Neuronal stem cell (in vitro differentiated cells): Measurements from ENCODE around the gene C4orf50.
A peak's percentile ranks its signal among the peaks of the same experiment; 100 is the strongest.

Source experiments
- DNase-seq: peaks from one replicate; pipeline ENCODE4 v3.0.0-alpha.2; 2013; ENCODE audit warnings: low spot score
- H2AFZ ChIP-seq: one replicate; pipeline ENCODE4 v1.6.1; 2013; ENCODE audit warnings: mild to moderate bottlenecking, low read length, inconsistent platforms
- H2AK5ac ChIP-seq: 2 replicates; pipeline ENCODE4 v1.6.1; 2013; ENCODE audit warnings: low read depth, mild to moderate bottlenecking, inconsistent platforms, low read length, moderate library complexity, mixed read lengths
- H2BK120ac ChIP-seq: 2 replicates; pipeline ENCODE4 v1.6.1; 2013; ENCODE audit warnings: low read depth, mild to moderate bottlenecking, inconsistent platforms, low read length, moderate library complexity, mixed read lengths
- H2BK12ac ChIP-seq: one replicate; pipeline ENCODE4 v1.6.1; 2013; ENCODE audit warnings: low read length, inconsistent platforms
- H2BK15ac ChIP-seq: 2 replicates; pipeline ENCODE4 v1.6.1; 2013; ENCODE audit warnings: mild to moderate bottlenecking, low read length, inconsistent platforms, mixed read lengths
- H2BK5ac ChIP-seq: one replicate; pipeline ENCODE4 v1.6.1; 2013; ENCODE audit warnings: inconsistent platforms, mild to moderate bottlenecking, low read length, moderate library complexity
- H3K14ac ChIP-seq: one replicate; pipeline ENCODE4 v1.6.1; 2013; ENCODE audit warnings: low read length, inconsistent platforms
- H3K18ac ChIP-seq: 2 replicates; pipeline ENCODE4 v1.6.1; 2013; ENCODE audit warnings: low read length, inconsistent platforms
- H3K23ac ChIP-seq: 2 replicates; pipeline ENCODE4 v1.6.1; 2013; ENCODE audit warnings: low read depth, mild to moderate bottlenecking, mixed read lengths, low read length, inconsistent platforms; ENCODE audit not compliant: poor library complexity
- H3K27ac ChIP-seq: replicated peaks from 3 replicates; pipeline ENCODE4 v1.5.1; 2013; ENCODE audit warnings: low read length, inconsistent platforms
- H3K27me3 ChIP-seq, 3 experiments: 2 replicates each; pipeline ENCODE4 v1.6.1; 2013; ENCODE audit warnings: low read length in 3 of 3, mild to moderate bottlenecking in 2 of 3, inconsistent platforms in 1 of 3, low read depth in 1 of 3, mixed read lengths in 1 of 3, moderate library complexity in 1 of 3; ENCODE audit not compliant: control insufficient read depth in 3 of 3, insufficient read depth in 3 of 3
- H3K36me3 ChIP-seq, 2 donors: replicated peaks in 1 of 2; 2 replicates each; pipeline ENCODE4 v1.6.1; 2013; ENCODE audit warnings: low read length in 2 of 2; ENCODE audit not compliant: control insufficient read depth in 2 of 2, insufficient read depth in 2 of 2
- H3K4ac ChIP-seq: 2 replicates; pipeline ENCODE4 v1.6.1; 2013; ENCODE audit warnings: inconsistent platforms, mild to moderate bottlenecking, low read length, moderate library complexity
- H3K4me1 ChIP-seq, 2 donors: 1 replicate in 1 of 2; 2 replicates in 1 of 2; pipeline ENCODE4 v1.6.1; 2013; ENCODE audit warnings: low read length in 2 of 2, low read depth in 1 of 2; ENCODE audit not compliant: control insufficient read depth in 2 of 2, insufficient read depth in 1 of 2
- H3K4me2 ChIP-seq: one replicate; pipeline ENCODE4 v1.6.1; 2013; ENCODE audit warnings: mild to moderate bottlenecking, low read length, inconsistent platforms; ENCODE audit not compliant: insufficient read depth, poor library complexity, severe bottlenecking
- H3K4me3 ChIP-seq, 2 donors: 2 replicates each; pipeline ENCODE4 v1.5.1; 2013; ENCODE audit warnings: low read length in 2 of 2, mild to moderate bottlenecking in 2 of 2, inconsistent platforms in 1 of 2, moderate library complexity in 1 of 2
- H3K79me1 ChIP-seq: one replicate; pipeline ENCODE4 v1.6.1; 2013; ENCODE audit warnings: low read depth, mild to moderate bottlenecking, inconsistent platforms, low read length, moderate library complexity
- H3K9ac ChIP-seq: one replicate; pipeline ENCODE4 v1.6.1; 2013; ENCODE audit warnings: mild to moderate bottlenecking, low read depth, low read length, inconsistent platforms; ENCODE audit not compliant: poor library complexity
- H3K9me3 ChIP-seq, 2 donors: replicated peaks in 1 of 2; 2 replicates each; pipeline versions ENCODE3 to v1.6.1; 2013; ENCODE audit warnings: low read length in 2 of 2, mild to moderate bottlenecking in 2 of 2, inconsistent platforms in 1 of 2, low read depth in 1 of 2, mixed read lengths in 1 of 2, moderate library complexity in 1 of 2; ENCODE audit not compliant: control insufficient read depth in 2 of 2, insufficient read depth in 1 of 2
- H4K8ac ChIP-seq: one replicate; pipeline ENCODE4 v1.6.1; 2013; ENCODE audit warnings: low read depth, mild to moderate bottlenecking, inconsistent platforms, low read length, moderate library complexity
- H4K91ac ChIP-seq: one replicate; pipeline ENCODE4 v1.6.1; 2013; ENCODE audit warnings: low read length, low read depth, mild to moderate bottlenecking, inconsistent platforms; ENCODE audit not compliant: poor library complexity
- WGBS, 2 donors: extraction: QIAGEN DNeasy Blood & Tissue Kit; methylation state at CpG; one replicate each; pipeline ENCODE4 v1.1.7; 2013; ENCODE audit warnings: missing lambda C conversion rate in 2 of 2, mixed read lengths in 1 of 2; ENCODE audit not compliant: insufficient read length in 2 of 2, insufficient replicate concordance in 1 of 2; ENCODE audit errors: extremely low coverage in 2 of 2; 5-methylcytosine and 5-hydroxymethylcytosine counted together

Gene C4orf50

DNA sequence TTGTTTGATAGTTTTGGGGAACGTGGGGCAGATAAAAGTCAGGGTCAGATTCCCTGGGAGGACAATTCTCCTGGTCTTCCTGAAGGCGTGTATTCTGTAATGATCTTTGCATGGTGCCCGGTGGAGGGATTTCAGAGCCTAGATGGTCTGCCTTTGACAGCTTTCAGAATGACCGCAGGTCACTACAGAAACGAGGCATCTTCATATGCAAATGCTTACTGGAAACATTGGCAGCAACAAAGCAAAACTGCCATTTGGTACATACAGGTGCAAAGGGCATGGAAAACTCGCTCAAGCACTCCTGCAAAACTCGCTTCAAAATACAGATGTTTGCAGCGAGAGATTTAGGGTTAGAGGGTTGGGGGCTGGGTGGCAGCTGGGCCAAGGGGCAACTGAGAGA lies 8.8 kb downstream of the C4orf50 start:
- Histone ChIP-seq H3K27me3 (peaks cover 0 to 36% (median 21%) of the 10 kb centered on the region in 3 experiments), H2BK15ac (no peak overlapping the region), H3K9ac (no peak overlapping the region), H3K4ac (no peak overlapping the region), H3K14ac (no peak overlapping the region), H3K4me3 (no peak overlapping the region), H3K23ac (no peak overlapping the region), H3K18ac (no peak overlapping the region), H2BK12ac (no peak overlapping the region), H3K36me3 (no peaks in the 10 kb centered on the region), H3K79me1 (no peaks in the 10 kb centered on the region), H3K27ac (no peak overlapping the region), H3K4me2 (no peak overlapping the region), H2BK120ac (no peak overlapping the region), H4K91ac (no peak overlapping the region), H4K8ac (no peak overlapping the region), H2AFZ (no peak overlapping the region), H2AK5ac (no peak overlapping the region), H2BK5ac (no peak overlapping the region), H3K9me3 (peaks cover 0 to 5% of the 10 kb centered on the region in 2 donors), H3K4me1 (no peaks in the 10 kb centered on the region)
- DNase-seq: no peak
- WGBS, 2 donors: no CpG with 5 or more reads among the region's 8 CpGs

DNA sequence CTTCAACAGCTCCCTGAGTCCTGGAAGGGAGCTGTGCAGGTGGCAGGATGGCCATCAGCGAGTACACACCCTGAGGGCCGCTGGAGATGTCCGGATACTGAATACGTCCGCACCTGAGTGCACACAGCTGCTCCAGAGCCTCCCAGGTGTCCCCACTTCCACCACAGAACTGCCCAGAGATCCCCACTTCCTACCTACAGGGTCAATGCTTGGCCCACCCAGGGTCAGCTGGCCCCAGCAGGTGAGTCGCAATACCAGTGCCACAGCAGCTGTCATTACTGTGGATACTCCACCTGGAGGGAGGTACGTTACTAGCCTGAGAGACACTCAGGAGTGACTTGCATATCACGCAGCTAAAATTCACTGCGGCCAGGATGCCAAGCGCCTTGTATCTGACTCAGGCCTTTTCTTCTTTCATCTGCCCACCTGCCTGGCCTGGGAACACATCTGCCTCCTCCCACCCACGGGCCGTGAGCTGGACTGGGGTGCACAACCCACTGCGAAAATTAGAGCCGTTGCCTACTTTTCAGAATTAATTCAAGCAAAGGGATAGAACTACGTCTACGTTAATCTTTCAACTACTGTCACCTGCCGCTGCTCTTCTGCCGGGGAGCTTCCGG lies 9.4 kb downstream of the C4orf50 start:
- Histone ChIP-seq H3K4me1 (no peaks in the 10 kb centered on the region), H3K27me3 (peaks cover 0 to 36% (median 21%) of the 10 kb centered on the region in 3 experiments), H3K14ac (no peak overlapping the region), H2BK120ac (no peak overlapping the region), H4K8ac (no peak overlapping the region), H2BK15ac (no peak overlapping the region), H4K91ac (no peak overlapping the region), H3K27ac (no peak overlapping the region), H3K18ac (peak overlapping the region; percentile 69), H3K23ac (no peak overlapping the region), H3K9ac (no peak overlapping the region), H2BK12ac (no peak overlapping the region), H2BK5ac (no peak overlapping the region), H3K4me3 (no peak overlapping the region), H2AFZ (no peak overlapping the region), H3K36me3 (no peaks in the 10 kb centered on the region), H3K79me1 (no peaks in the 10 kb centered on the region), H2AK5ac (no peak overlapping the region), H3K4ac (no peak overlapping the region), H3K9me3 (peaks cover 0 to 5% of the 10 kb centered on the region in 2 donors), H3K4me2 (no peak overlapping the region)
- no peak for DNase-seq
- no CpG with 5 or more reads among the region's 19 CpGs for WGBS, 2 donors

DNA sequence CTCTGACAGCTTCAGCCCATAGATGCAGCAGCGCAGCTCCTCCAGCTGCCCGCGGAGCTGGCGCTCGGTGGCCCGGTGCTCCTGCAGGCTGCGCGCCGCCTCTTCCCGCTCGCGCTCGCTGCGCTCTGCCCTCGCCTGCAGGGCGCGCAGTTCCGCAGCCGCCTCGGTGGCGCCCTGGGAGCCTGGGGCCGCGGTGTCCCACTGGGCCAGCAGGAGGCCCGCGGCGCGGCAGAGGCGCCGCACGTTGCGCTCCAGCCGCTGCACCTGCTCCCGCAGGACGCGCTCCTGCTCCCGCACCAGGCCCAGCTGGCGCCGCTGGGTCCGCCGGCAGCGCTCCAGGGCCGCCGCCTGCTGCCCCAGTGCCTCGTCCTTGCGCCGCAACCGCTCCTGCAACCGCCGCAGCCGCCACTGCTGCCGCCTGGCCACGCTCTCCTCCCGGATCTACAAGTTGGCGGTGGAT lies 10.1 kb downstream of the C4orf50 start:
- peaks cover 0 to 5% of the 10 kb centered on the region in 2 donors for H3K9me3 ChIP-seq
- no peak for DNase-seq

GRCh38 chr4:6005175-6005574 lies 13.1 kb downstream of the C4orf50 start:
- no peak overlapping the region for H3K4me2 ChIP-seq
- no CpG with 5 or more reads among the region's 4 CpGs for WGBS, 2 donors
- H3K4ac ChIP-seq: no peak overlapping the region
- H2BK15ac ChIP-seq: no peak overlapping the region
- H2BK120ac ChIP-seq: no peak overlapping the region
- H3K27ac ChIP-seq: no peak overlapping the region
- peaks cover 0 to 33% (median 21%) of the 10 kb centered on the region in 3 experiments for H3K27me3 ChIP-seq
- H2BK5ac ChIP-seq: no peak overlapping the region
- no peak overlapping the region for H2AFZ ChIP-seq
- no peaks in the 10 kb centered on the region for H3K79me1 ChIP-seq
- H3K14ac ChIP-seq: no peak overlapping the region
- H2AK5ac ChIP-seq: no peak overlapping the region
- H3K18ac ChIP-seq: no peak overlapping the region
- no peak overlapping the region for H4K91ac ChIP-seq
- H3K23ac ChIP-seq: no peak overlapping the region
- H4K8ac ChIP-seq: no peak overlapping the region
- no peak for DNase-seq
- no peak overlapping the region for H3K4me3 ChIP-seq
- peaks cover 0 to 5% of the 10 kb centered on the region in 2 donors for H3K9me3 ChIP-seq
- no peak overlapping the region for H3K9ac ChIP-seq
- H3K4me1 ChIP-seq: no peaks in the 10 kb centered on the region
- H2BK12ac ChIP-seq: no peak overlapping the region
- no peaks in the 10 kb centered on the region for H3K36me3 ChIP-seq

More for the DNA sequence above, 10.1 kb downstream of the C4orf50 start:
- H4K91ac ChIP-seq: no peak overlapping the region
- no peak overlapping the region for H3K4me3 ChIP-seq
- peaks cover 0 to 36% (median 21%) of the 10 kb centered on the region in 3 experiments for H3K27me3 ChIP-seq
- no peak overlapping the region for H2AFZ ChIP-seq
- no peak overlapping the region for H3K27ac ChIP-seq
- no peak overlapping the region for H2BK120ac ChIP-seq
- no peaks in the 10 kb centered on the region for H3K4me1 ChIP-seq
- no peak overlapping the region for H4K8ac ChIP-seq
- H3K4me2 ChIP-seq: no peak overlapping the region
- no peak overlapping the region for H2BK12ac ChIP-seq
- WGBS, 2 donors: no CpG with 5 or more reads among the region's 54 CpGs
- H3K79me1 ChIP-seq: no peaks in the 10 kb centered on the region
- H3K4ac ChIP-seq: no peak overlapping the region
- H2BK15ac ChIP-seq: no peak overlapping the region
- H3K23ac ChIP-seq: no peak overlapping the region
- H3K36me3 ChIP-seq: no peaks in the 10 kb centered on the region
- no peak overlapping the region for H3K14ac ChIP-seq
- H2BK5ac ChIP-seq: no peak overlapping the region
- H2AK5ac ChIP-seq: no peak overlapping the region
- H3K9ac ChIP-seq: peak overlapping the region; percentile 8
- peak overlapping the region; percentile 57 for H3K18ac ChIP-seq
